Stimulated activated CD8-positive, alpha-beta memory T cell treated with anti-CD3 and anti-CD28 coated beads, Interleukin-4, amount 100 ng/mL, for 1 hour (primary cell): Measurements from ENCODE around the gene FBXL5.
A peak's percentile ranks its signal among the peaks of the same experiment; 100 is the strongest.

ENCODE experiments used
- DNase-seq, 2 donors: peaks; one replicate each; pipeline ENCODE4 v3.0.0-alpha.2; 2020; ENCODE audit warnings: low read depth in 2 of 2, low spot score in 1 of 2

FBXL5 gene

GRCh38 chr4:15677507-15677988, 22.4 kb upstream of the FBXL5 start:
- DNase-seq: no peak

- no peak for DNase-seq
Observed at GRCh38 chr4:15676899-15677298, 21.7 kb upstream of the FBXL5 start.

DNA sequence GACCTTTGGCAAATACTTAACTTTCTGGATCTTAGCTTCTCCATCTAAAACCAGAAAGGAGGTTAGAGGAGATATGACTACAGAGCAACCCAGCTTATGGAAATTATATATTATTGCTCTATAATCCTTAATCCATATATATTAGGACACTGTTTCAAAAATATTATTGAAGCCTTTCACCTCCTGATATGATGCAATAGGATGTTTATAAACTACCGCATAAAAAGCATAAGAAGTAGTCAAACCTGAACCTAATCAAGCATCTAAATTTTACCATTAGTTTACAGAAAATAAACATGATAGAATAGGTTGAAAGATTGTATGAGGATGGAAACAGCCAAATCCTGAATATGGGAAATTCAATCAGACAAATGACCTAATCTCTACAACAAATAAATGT, 20.9 kb upstream of the FBXL5 start:
- no peak for DNase-seq

DNA sequence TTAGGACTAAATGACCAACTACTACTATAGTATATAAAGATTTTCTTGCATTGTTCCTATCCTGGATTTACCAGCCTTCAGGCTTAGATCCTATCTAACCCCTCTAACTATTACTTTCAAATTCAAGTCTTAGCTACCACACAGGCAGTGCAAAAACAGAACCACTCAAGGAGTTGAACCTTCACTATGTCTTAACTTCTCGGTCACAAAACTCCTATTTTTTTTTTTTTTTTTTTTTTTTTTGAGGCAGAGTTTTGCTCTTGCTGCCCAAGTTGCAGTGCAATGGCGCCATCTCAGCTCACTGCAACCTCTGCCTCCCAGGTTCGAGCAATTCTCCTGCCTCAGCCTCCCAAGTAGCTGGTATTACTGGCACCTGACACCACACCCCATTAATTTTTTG, 20.2 kb upstream of the FBXL5 start:
- no peak for DNase-seq

GRCh38 chr4:15674926-15675325, 19.8 kb upstream of the FBXL5 start:
- no peak for DNase-seq

DNA sequence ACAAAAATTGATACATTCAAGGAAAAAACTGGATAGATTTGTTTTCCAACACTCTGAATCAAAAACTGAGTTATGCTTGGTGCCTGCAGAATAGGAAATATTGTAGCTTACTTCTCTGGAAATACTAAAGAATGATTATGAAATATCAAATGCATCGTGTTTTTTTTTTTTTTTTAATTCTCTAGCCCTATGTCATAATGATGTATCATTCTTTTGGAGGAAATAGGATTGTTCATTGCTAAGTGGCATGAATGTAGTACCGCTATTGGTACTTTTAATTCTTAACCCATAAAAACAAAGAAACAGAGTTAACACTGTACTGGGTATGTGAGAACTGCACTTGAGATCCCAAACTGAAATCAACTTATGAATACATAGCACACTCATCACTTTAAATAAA, 18.9 kb upstream of the FBXL5 start:
- no peak for DNase-seq

GRCh38 chr4:15673337-15673736, 18.2 kb upstream of the FBXL5 start:
- no peak for DNase-seq

GRCh38 chr4:15672101-15672500, 16.9 kb upstream of the FBXL5 start:
- DNase-seq: no peak

- no peak for DNase-seq
Observed at GRCh38 chr4:15670576-15670975, 15.4 kb upstream of the FBXL5 start.

- DNase-seq: no peak
Observed at GRCh38 chr4:15668566-15669435, 13.6 kb upstream of the FBXL5 start.

GRCh38 chr4:15667006-15667405, 11.8 kb upstream of the FBXL5 start:
- DNase-seq: no peak

- DNase-seq: no peak
Observed at GRCh38 chr4:15665753-15666365, 10.7 kb upstream of the FBXL5 start.

- DNase-seq: no peak
Observed at GRCh38 chr4:15659768-15660570, 4.8 kb upstream of the FBXL5 start.

DNA sequence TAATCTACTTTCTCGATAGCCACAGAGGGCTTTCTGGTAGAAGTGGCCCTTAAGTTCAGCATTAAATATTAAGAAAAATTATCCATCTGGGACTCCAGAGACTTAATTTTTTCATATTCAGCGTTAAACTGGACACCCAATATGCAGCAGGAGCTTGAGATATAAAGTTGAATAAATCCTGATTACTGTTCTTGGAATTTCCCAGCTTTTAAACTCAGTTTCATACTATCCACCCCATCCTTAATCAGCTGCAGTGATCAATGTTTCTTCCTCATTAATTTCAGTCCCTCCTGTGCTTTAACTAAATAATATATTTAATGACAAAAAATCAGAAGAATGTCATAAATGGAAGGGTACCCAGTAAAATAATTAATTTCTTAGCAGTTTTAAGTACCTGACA, 3.6 kb upstream of the FBXL5 start:
- DNase-seq: no peak

GRCh38 chr4:15658136-15658770, 3.1 kb upstream of the FBXL5 start:
- no peak for DNase-seq

GRCh38 chr4:15657366-15657765, 2.2 kb upstream of the FBXL5 start:
- no peak for DNase-seq

GRCh38 chr4:15656038-15656470, 897 bp upstream of the FBXL5 start:
- DNase-seq: no peak

DNA sequence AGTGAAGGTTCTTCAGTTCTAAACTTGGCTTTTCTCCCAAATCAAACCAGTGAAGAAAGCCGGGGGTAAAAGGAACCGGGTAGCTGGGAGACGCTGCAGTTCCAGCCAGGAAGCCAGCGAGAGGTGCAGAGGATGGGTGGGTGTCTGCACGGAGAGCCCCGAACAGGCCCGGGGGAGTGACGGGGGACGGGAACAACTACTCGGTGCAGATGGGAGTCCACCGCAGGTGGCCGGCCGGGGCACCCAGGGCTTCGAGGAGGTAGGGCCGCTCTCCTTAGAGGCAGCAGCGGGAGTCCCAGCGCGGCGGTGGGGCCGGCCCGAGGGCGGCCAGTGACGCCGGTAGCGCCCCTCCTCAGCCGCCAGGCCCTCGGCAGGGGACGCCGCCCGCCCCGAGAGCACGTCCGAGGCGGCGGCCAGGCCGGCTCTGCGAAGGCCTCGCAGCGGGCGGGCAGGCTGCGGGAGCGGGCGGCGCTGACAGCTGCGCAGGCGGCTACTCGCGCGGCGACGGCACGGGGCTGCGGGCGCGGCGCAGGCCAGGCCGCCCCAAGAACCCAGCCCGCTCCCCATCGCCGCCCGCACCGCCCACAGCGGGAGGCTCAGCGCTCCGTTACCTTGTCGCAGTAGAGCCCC, 449 bp downstream of the FBXL5 start:
- DNase-seq: peak; percentile 2 to 5

- no peak for DNase-seq
Observed at GRCh38 chr4:15653864-15654592, 1.1 kb downstream of the FBXL5 start.

GRCh38 chr4:15653420-15653819, 1.7 kb downstream of the FBXL5 start:
- DNase-seq: no peak
